A673 (cell line): ENCODE measurements around the gene ZBTB8A. TPM values are rescaled to one million over a fixed set of nuclear protein-coding genes. Genes with fewer than 3 reads are reported as not detected.

Source experiments
- BruUV-seq: library from RNA; stranded (reverse); fragments of 400-500 nt; replicated peaks from 2 replicates; lab custom pipeline; 2021; lab: Mats Ljungman, UMichigan
- CTCF ChIA-PET: fragments of 300-600 bp; sonication (Branson Sonifier 250); formaldehyde crosslinking; loops from one replicate; lab custom pipeline; 2022; ENCODE audit warnings: antibody characterized with exemption; lab: Charles Lee
- POLR2A ChIA-PET: fragments of 300-600 bp; sonication (Branson Sonifier 250); formaldehyde crosslinking; loops from one replicate; lab custom pipeline; 2022; ENCODE audit warnings: antibody characterized with exemption; ENCODE audit not compliant: low non-redundant PET; lab: Charles Lee
- DNase-seq: peaks from one replicate; pipeline ENCODE4 v3.0.0-alpha.2; 2015; ENCODE audit warnings: low spot score
- H3K27ac ChIP-seq: fragments of 200-600 bp; sonication (generic); 2 replicates; pipeline ENCODE4 v1.5.1; 2016; ENCODE audit warnings: mixed run types, low read depth, mild to moderate bottlenecking, mixed read lengths, antibody characterized with exemption, low read length; ENCODE audit not compliant: poor library complexity, severe bottlenecking
- H3K27me3 ChIP-seq: fragments of 200-600 bp; sonication (generic); replicated peaks from 2 replicates; pipeline ENCODE4 v1.6.1; 2017; ENCODE audit warnings: mixed run types, low read depth, mild to moderate bottlenecking, mixed read lengths, antibody characterized with exemption, low read length; ENCODE audit not compliant: insufficient read depth, poor library complexity
- H3K36me3 ChIP-seq: fragments of 200-600 bp; sonication (generic); 2 replicates; pipeline ENCODE4 v1.6.1; 2016; ENCODE audit warnings: mixed run types, mild to moderate bottlenecking, mixed read lengths, antibody characterized with exemption, low read length; ENCODE audit not compliant: insufficient read depth, poor library complexity, severe bottlenecking
- H3K4me1 ChIP-seq: fragments of 200-600 bp; sonication (generic); 2 replicates; pipeline ENCODE4 v1.6.1; 2017; ENCODE audit warnings: mixed run types, mild to moderate bottlenecking, mixed read lengths, antibody characterized with exemption, low read length; ENCODE audit not compliant: insufficient read depth, poor library complexity, severe bottlenecking
- H3K4me3 ChIP-seq: fragments of 200-600 bp; sonication (generic); 2 replicates; pipeline ENCODE4 v1.5.1; 2016; ENCODE audit warnings: low read depth, mixed run types, mild to moderate bottlenecking, mixed read lengths, low read length; ENCODE audit not compliant: poor library complexity, severe bottlenecking
- H3K9me3 ChIP-seq: fragments of 200-600 bp; sonication (generic); 2 replicates; pipeline ENCODE4 v1.6.1; 2016; ENCODE audit warnings: mixed run types, low read depth, mild to moderate bottlenecking, mixed read lengths, antibody characterized with exemption, low read length; ENCODE audit not compliant: poor library complexity, severe bottlenecking
- CTCF ChIP-seq: fragments of 300-800, 200-600 bp; sonication (generic); conservative IDR thresholded peaks from 2 replicates; pipeline ENCODE4 v1.5.1; 2017; ENCODE audit warnings: low read depth, mild to moderate bottlenecking, antibody characterized with exemption, low read length, moderate library complexity, mixed read lengths
- EZH2 ChIP-seq: fragments of 200-600 bp; sonication (generic); IDR thresholded peaks from 2 replicates; pipeline ENCODE4 v1.6.1; 2017; ENCODE audit warnings: borderline replicate concordance, low read depth, mild to moderate bottlenecking, mixed read lengths, antibody characterized with exemption, low read length; ENCODE audit not compliant: poor library complexity, severe bottlenecking
- intact Hi-C: fragments of 100-400 bp; cut with micrococcal nuclease; formaldehyde crosslinking; loops from one replicate; pipeline ENCODE4 v1.10.0; 2022; ENCODE audit not compliant: unreplicated experiment
- total RNA-seq: library from RNA; stranded (reverse); gene quantifications from 2 replicates; pipeline ENCODE4 v1.2.3, GENCODE V29; 2021

Gene ZBTB8A
- total RNA-seq, 1 experiment from 2014 or later: 6.4 TPM

- no peak overlapping the region for H3K27ac ChIP-seq
- BruUV-seq: no TSS peak
- CTCF ChIA-PET: interaction anchor here (0.6 kb wide), 1 partner anchor 18 kb away, joined by 4 read pairs; no protein-coding TSS in a partner anchor
- no peaks in the 10 kb centered on the region for H3K36me3 ChIP-seq
- POLR2A ChIA-PET: no interaction called here
- no peaks in the 10 kb centered on the region for H3K4me1 ChIP-seq
- no peak for TF ChIP-seq CTCF
- no peak for TF ChIP-seq EZH2
- no peak for DNase-seq
- no peaks in the 10 kb centered on the region for H3K27me3 ChIP-seq
- H3K9me3 ChIP-seq: no peaks in the 10 kb centered on the region
- intact Hi-C loops: no loop called here
- no peak overlapping the region for H3K4me3 ChIP-seq
Observed at GRCh38 chr1:32503153-32503552, 36.1 kb upstream of the ZBTB8A start.

GRCh38 chr1:32507021-32507420 lies 32.2 kb upstream of the ZBTB8A start:
- Histone ChIP-seq H3K4me3 (no peak overlapping the region), H3K36me3 (no peaks in the 10 kb centered on the region), H3K27me3 (no peaks in the 10 kb centered on the region), H3K27ac (no peak overlapping the region), H3K9me3 (no peaks in the 10 kb centered on the region), H3K4me1 (no peaks in the 10 kb centered on the region)
- intact Hi-C loops: no loop called here
- TF ChIP-seq EZH2 (no peak), CTCF (no peak)
- POLR2A ChIA-PET: interaction anchor here (0.6 kb wide), 1 partner anchor 15 kb away, joined by 4 read pairs; no protein-coding TSS in a partner anchor
- DNase-seq: no peak
- CTCF ChIA-PET: no interaction called here
- no TSS peak for BruUV-seq

GRCh38 chr1:32508761-32509160 lies 30.5 kb upstream of the ZBTB8A start:
- no peaks in the 10 kb centered on the region for H3K36me3 ChIP-seq
- no peak overlapping the region for H3K4me3 ChIP-seq
- CTCF ChIA-PET: no interaction called here
- no peaks in the 10 kb centered on the region for H3K27me3 ChIP-seq
- H3K4me1 ChIP-seq: no peaks in the 10 kb centered on the region
- intact Hi-C loops: no loop called here
- POLR2A ChIA-PET: no interaction called here
- BruUV-seq: no TSS peak
- no peak for DNase-seq
- no peak overlapping the region for H3K27ac ChIP-seq
- no peak for TF ChIP-seq CTCF
- TF ChIP-seq EZH2: no peak
- no peaks in the 10 kb centered on the region for H3K9me3 ChIP-seq
